Nephron progenitor cell (in vitro differentiated cells): Measurements from ENCODE around the gene PBRM1.

Experiments used
- DNase-seq: peaks from one replicate; pipeline ENCODE4 v3.0.0; 2021
- H3K27ac Mint-ChIP-seq: 2 replicates; pipeline ENCODE4 v1.8.0; 2021; ENCODE audit warnings: mild to moderate bottlenecking, moderate library complexity, mixed read lengths
- H3K27me3 Mint-ChIP-seq: 2 replicates; pipeline ENCODE4 v1.8.0; 2021; ENCODE audit warnings: mild to moderate bottlenecking, low read depth, mixed read lengths; ENCODE audit not compliant: poor library complexity
- H3K36me3 Mint-ChIP-seq: 2 replicates; pipeline ENCODE4 v1.8.0; 2021; ENCODE audit warnings: low read depth, mixed read lengths
- H3K4me1 Mint-ChIP-seq: 2 replicates; pipeline ENCODE4 v1.8.0; 2021; ENCODE audit warnings: mixed read lengths
- H3K4me3 Mint-ChIP-seq: 2 replicates; pipeline ENCODE4 v1.8.0; 2021; ENCODE audit warnings: mild to moderate bottlenecking, moderate library complexity, mixed read lengths
- H3K9me3 Mint-ChIP-seq: 2 replicates; pipeline ENCODE4 v1.8.0; 2021; ENCODE audit warnings: mild to moderate bottlenecking, moderate library complexity, mixed read lengths
- CTCF ChIP-seq: fragments of 200-600 bp; sonication (generic); IDR thresholded peaks from 2 replicates; pipeline ENCODE4 v1.5.0; 2021; ENCODE audit warnings: antibody characterized with exemption

The PBRM1 gene

GRCh38 chr3:52705438-52705687 is 19.6 kb upstream of the PBRM1 start:
- peaks cover 6% of the 10 kb centered on the region for H3K27me3 Mint-ChIP-seq
- no peak for TF ChIP-seq CTCF
- H3K36me3 Mint-ChIP-seq, result peaks cover 28% of the 10 kb centered on the region
- peak overlapping the region; percentile 98 for H3K27ac Mint-ChIP-seq
- peaks cover 34% of the 10 kb centered on the region for H3K4me1 Mint-ChIP-seq
- H3K9me3 Mint-ChIP-seq, result no peaks in the 10 kb centered on the region
- no peak for DNase-seq
- peak overlapping the region; percentile 98 for H3K4me3 Mint-ChIP-seq

- DNase-seq, result peak; percentile 17
- peaks cover 23% of the 10 kb centered on the region for H3K36me3 Mint-ChIP-seq
- peak overlapping the region; percentile 98 for H3K27ac Mint-ChIP-seq
- TF ChIP-seq CTCF, result no peak
- peak overlapping the region; percentile 98 for H3K4me3 Mint-ChIP-seq
- no peaks in the 10 kb centered on the region for H3K9me3 Mint-ChIP-seq
- H3K4me1 Mint-ChIP-seq, result peaks cover 34% of the 10 kb centered on the region
- H3K27me3 Mint-ChIP-seq, result peaks cover 6% of the 10 kb centered on the region
Observed at GRCh38 chr3:52704611-52705437, 19.1 kb upstream of the PBRM1 start.

GRCh38 chr3:52703341-52703740 is 17.6 kb upstream of the PBRM1 start:
- no peaks in the 10 kb centered on the region for H3K9me3 Mint-ChIP-seq
- H3K27ac Mint-ChIP-seq, result no peak overlapping the region
- peaks cover 6% of the 10 kb centered on the region for H3K27me3 Mint-ChIP-seq
- DNase-seq, result no peak
- no peak for TF ChIP-seq CTCF
- peaks cover 10% of the 10 kb centered on the region for H3K36me3 Mint-ChIP-seq
- H3K4me3 Mint-ChIP-seq, result peak overlapping the region; percentile 98
- peaks cover 34% of the 10 kb centered on the region for H3K4me1 Mint-ChIP-seq

- Mint-ChIP-seq H3K27ac (peak overlapping the region; percentile 84), H3K36me3 (peaks cover 49% of the 10 kb centered on the region), H3K27me3 (no peaks in the 10 kb centered on the region), H3K4me3 (no peak overlapping the region), H3K4me1 (no peaks in the 10 kb centered on the region), H3K9me3 (no peaks in the 10 kb centered on the region)
- DNase-seq, result no peak
- TF ChIP-seq CTCF, result no peak
Observed at GRCh38 chr3:52697632-52697965, 11.9 kb upstream of the PBRM1 start.

GRCh38 chr3:52696830-52697631 is 11.3 kb upstream of the PBRM1 start:
- peak overlapping the region; percentile 84 for H3K27ac Mint-ChIP-seq
- no peak for TF ChIP-seq CTCF
- peaks cover 51% of the 10 kb centered on the region for H3K36me3 Mint-ChIP-seq
- no peaks in the 10 kb centered on the region for H3K9me3 Mint-ChIP-seq
- no peak for DNase-seq
- no peak overlapping the region for H3K4me3 Mint-ChIP-seq
- H3K4me1 Mint-ChIP-seq, result no peaks in the 10 kb centered on the region
- H3K27me3 Mint-ChIP-seq, result no peaks in the 10 kb centered on the region
